ENCODE data around the gene TBC1D19. TPM values are rescaled to one million over a fixed set of nuclear protein-coding genes. Genes with fewer than 3 reads are reported as not detected.

The TBC1D19 gene, protein sequence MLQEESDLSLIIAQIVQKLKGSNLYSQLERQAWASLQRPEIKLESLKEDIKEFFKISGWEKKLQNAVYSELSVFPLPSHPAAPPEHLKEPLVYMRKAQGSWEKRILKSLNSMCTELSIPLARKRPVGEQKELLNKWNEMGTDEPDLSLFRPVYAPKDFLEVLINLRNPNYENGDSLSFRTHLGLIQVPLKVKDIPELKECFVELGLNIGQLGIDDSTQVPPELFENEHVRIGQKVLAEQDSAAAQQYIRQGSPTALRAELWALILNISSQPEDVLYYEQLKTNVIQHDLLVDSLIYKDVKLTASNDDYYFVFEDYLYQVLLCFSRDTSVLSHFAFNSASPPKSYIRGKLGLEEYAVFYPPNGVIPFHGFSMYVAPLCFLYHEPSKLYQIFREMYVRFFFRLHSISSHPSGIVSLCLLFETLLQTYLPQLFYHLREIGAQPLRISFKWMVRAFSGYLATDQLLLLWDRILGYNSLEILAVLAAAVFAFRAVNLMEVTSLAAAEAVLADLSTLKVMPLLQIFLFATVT
- total RNA-seq (2012; rRNA removed): 17.6 and 31.4 TPM in 2 replicates
- polyA plus RNA-seq (2012; rRNA removed): 6.6 and 9.9 TPM in 2 replicates
- polyA plus RNA-seq (2012; cell fraction: cytosol; rRNA removed): 1.8 and 2.3 TPM in 2 replicates
- polyA plus RNA-seq (2012; cell fraction: nucleus; rRNA removed; ENCODE audit: low replicate concordance): 1.1 and 8.3 TPM in 2 replicates
- Bru-seq, nascent RNA: percentile 87 among the genes with signal in this experiment
- percentile 80 among the genes with signal in this experiment for BruChase-seq, experiment 1, labeled RNA remaining after a 6-hour chase
- percentile 85 among the genes with signal in this experiment for BruChase-seq, experiment 2, labeled RNA remaining after a 2-hour chase
- long read RNA-seq, transcript TBC1D19-201 (21 exons, 2,263 nt): major isoform, 18 of 37 reads
- long read RNA-seq, partial matches to known transcripts: 3 of 37 reads
- long read RNA-seq, other reads (novel, unspliced or antisense): 10 of 37 reads

DNA sequence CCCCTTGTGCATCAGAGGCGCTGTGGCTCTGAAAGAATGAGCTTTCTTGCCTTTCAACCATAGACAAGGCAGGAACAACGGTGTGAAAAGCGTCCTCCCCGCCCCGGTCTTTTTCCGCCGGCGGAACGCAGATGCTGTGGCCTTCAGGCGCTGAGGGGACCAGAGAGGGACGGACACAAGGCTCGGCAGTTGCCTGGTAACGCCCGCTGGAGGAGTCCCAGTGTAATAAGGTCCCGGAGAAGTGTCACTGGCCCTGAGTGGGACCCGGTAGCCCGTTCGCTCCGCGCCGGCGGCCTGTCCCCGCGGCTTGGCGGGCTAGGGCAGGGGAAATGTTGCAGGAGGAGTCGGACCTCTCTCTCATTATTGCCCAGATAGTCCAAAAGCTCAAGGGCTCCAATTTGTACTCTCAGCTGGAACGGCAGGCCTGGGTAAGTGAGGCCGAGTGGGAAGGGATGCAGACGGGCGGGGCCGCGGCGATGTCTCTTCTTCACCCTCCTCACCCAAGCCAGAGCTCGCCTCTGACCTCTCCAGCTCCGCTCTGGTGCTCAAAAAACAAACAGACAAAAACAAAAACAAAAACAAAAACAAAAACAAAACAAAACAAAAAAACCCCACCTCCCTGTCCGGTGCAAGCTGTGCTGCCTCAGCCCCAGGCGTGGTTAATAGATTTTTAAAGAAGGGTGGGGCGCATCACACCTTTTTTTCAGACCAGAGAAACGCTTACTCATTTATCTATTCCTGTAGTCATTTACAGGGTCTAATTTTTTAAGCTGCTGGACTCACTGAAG lies at the start of gene TBC1D19:
TSS of gene TBC1D19 (plus strand) at position 220 of the 788 bp plus-strand sequence. CDS start at position 330, 110 bp downstream.
- Histone ChIP-seq H3K79me1 (ENCODE audit: low read depth in 1 of 2, low read length in 2 of 2) (peaks cover 10 to 20% of the 10 kb centered on the region in 2 experiments; a peak in 3 of 4 replicates), H3K18ac (ENCODE audit: low read depth, low read length) (peak within 1 kb of the TSS; percentile 42), H4K20me1 (ENCODE audit: insufficient read depth, low read length) (no peaks in the 10 kb centered on the region), H2BK20ac (ENCODE audit: low read depth, low read length) (peak within 1 kb of the TSS; percentile 95), H3K27me3 (ENCODE audit: control insufficient read depth, insufficient read depth, low read length) (no peaks in the 10 kb centered on the region), H2BK15ac (ENCODE audit: low read depth, low read length) (peak within 1 kb of the TSS; percentile 69; the same call in 2 of the 3 replicates), H2BK5ac (ENCODE audit: low read depth, low read length, poor library complexity, severe bottlenecking) (peak within 1 kb of the TSS; percentile 89), H3K4me3 (ENCODE audit: insufficient read depth, low read depth, low read length) (peak within 1 kb of the TSS; percentile 76), H2AK5ac (ENCODE audit: low read depth, low read length) (no peak within 1 kb of the TSS), H4K91ac (ENCODE audit: insufficient read depth, low read depth, low read length) (peak within 1 kb of the TSS; percentile 90), H3K9me3 (ENCODE audit: control insufficient read depth, insufficient read depth, low read length) (no peaks in the 10 kb centered on the region), H2BK120ac (ENCODE audit: low read depth, low read length) (peak within 1 kb of the TSS; percentile 95), H3K4ac (ENCODE audit: low read depth, low read length) (peak within 1 kb of the TSS; percentile 93), H3K56ac (ENCODE audit: extremely low read depth, insufficient read depth, low read length) (peak within 1 kb of the TSS; percentile 63), H3K4me2 (ENCODE audit: low read depth, low read length) (peak within 1 kb of the TSS; percentile 98), H4K8ac (ENCODE audit: low read depth in 2 of 2, low read length in 2 of 2) (peak within 1 kb of the TSS; percentile 76 to 99), H3K4me1 (ENCODE audit: control insufficient read depth, insufficient read depth, low read length) (no peaks in the 10 kb centered on the region), H3K23ac (ENCODE audit: low read depth, low read length) (peak within 1 kb of the TSS; percentile 78), H3K9ac (ENCODE audit: low read depth, low read length) (peak within 1 kb of the TSS; percentile 70), H3K36me3 (ENCODE audit: control insufficient read depth, insufficient read depth, low read length) (no peaks in the 10 kb centered on the region), H3K14ac (replicated peaks; ENCODE audit: low read depth, low read length) (peak within 1 kb of the TSS; percentile 96), H3K9me1 (ENCODE audit: insufficient read depth, low read length) (no peaks in the 10 kb centered on the region), H3K27ac (ENCODE audit: insufficient read depth, low read length) (peak within 1 kb of the TSS; percentile 69), H4K5ac (ENCODE audit: low read depth, low read length) (peak within 1 kb of the TSS; percentile 81), H2AFZ (replicated peaks; ENCODE audit: low read length, poor library complexity) (peak within 1 kb of the TSS; percentile 95), H2AK9ac (replicated peaks; ENCODE audit: low read depth, low read length, poor library complexity) (peak within 1 kb of the TSS; percentile 8)
- DNase-seq (peak; percentile 85), ATAC-seq (ENCODE audit: low read depth) (peak; percentile 99)
- POLR2A ChIA-PET (ENCODE audit: unreplicated experiment): interaction anchor here (0.5 to 0.6 kb wide), 3 partner anchors 177 to 492 kb away, joined by 3 to 11 read pairs (median 4); no protein-coding TSS in a partner anchor
- in situ Hi-C loops (cut with MboI; ENCODE audit: low sequenced_read_pairs): no loop called here
- TSS peak; percentile 41 for BruUV-seq (replicated peaks)
- dilution Hi-C loops (cut with HindIII; ENCODE audit: low sequenced_read_pairs, unreplicated experiment): no loop called here
- CTCF ChIA-PET: no interaction called here
- TF ChIP-seq, protein P1, sequence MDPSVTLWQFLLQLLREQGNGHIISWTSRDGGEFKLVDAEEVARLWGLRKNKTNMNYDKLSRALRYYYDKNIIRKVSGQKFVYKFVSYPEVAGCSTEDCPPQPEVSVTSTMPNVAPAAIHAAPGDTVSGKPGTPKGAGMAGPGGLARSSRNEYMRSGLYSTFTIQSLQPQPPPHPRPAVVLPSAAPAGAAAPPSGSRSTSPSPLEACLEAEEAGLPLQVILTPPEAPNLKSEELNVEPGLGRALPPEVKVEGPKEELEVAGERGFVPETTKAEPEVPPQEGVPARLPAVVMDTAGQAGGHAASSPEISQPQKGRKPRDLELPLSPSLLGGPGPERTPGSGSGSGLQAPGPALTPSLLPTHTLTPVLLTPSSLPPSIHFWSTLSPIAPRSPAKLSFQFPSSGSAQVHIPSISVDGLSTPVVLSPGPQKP (IDR thresholded peaks at IDR 0.05; ENCODE audit: borderline replicate concordance, low read depth, low read length): no peak
- TF ChIP-seq RAD21 (IDR thresholded peaks at IDR 0.05; ENCODE audit: low read length): peak; percentile 33
- peak; percentile 14; the same call in 1 of the 2 replicates for TF ChIP-seq SMC3 (IDR thresholded peaks at IDR 0.05; ENCODE audit: low read depth, low read length)
- peak; percentile 39; the same call in 1 of the 2 replicates for TF ChIP-seq MXI1 (IDR thresholded peaks at IDR 0.05; ENCODE audit: borderline replicate concordance, low read depth, low read length)
- TF ChIP-seq RCOR1 (IDR thresholded peaks at IDR 0.05; ENCODE audit: insufficient replicate concordance, low read length): no peak
- TF ChIP-seq, protein P2, sequence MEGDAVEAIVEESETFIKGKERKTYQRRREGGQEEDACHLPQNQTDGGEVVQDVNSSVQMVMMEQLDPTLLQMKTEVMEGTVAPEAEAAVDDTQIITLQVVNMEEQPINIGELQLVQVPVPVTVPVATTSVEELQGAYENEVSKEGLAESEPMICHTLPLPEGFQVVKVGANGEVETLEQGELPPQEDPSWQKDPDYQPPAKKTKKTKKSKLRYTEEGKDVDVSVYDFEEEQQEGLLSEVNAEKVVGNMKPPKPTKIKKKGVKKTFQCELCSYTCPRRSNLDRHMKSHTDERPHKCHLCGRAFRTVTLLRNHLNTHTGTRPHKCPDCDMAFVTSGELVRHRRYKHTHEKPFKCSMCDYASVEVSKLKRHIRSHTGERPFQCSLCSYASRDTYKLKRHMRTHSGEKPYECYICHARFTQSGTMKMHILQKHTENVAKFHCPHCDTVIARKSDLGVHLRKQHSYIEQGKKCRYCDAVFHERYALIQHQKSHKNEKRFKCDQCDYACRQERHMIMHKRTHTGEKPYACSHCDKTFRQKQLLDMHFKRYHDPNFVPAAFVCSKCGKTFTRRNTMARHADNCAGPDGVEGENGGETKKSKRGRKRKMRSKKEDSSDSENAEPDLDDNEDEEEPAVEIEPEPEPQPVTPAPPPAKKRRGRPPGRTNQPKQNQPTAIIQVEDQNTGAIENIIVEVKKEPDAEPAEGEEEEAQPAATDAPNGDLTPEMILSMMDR (conservative IDR thresholded peaks at IDR 0.05; ENCODE audit: low read depth, low read length): peak; percentile 4; the same call in 1 of the 2 replicates
- TF ChIP-seq MAZ (IDR thresholded peaks at IDR 0.05; ENCODE audit: borderline replicate concordance, low read depth, low read length): peak; percentile 40; the same call in 1 of the 2 replicates
- TF ChIP-seq CEBPB (IDR thresholded peaks at IDR 0.05; ENCODE audit: low read depth, low read length): no peak
- WGBS, 2 experiments (ENCODE audit: extremely low coverage in 2 of 2, insufficient read length in 1 of 2): 2% methylated on average over 9 of the region's 39 CpGs; no CpG with 5 or more reads in 1 of the 2 experiments
- intact Hi-C loops (cut with micrococcal nuclease): loop anchor here (2.0 to 5.0 kb wide), 3 partner anchors 125 to 423 kb away; partner anchors contain the start of gene STIM2

Measured in IMR-90 (cell line).